Small intestine (tissue), 7 donors: ENCODE results near the gene CHST11. TPM values are rescaled to one million over a fixed set of nuclear protein-coding genes. Genes with fewer than 3 reads are reported as not detected.

Experiments used
- DNase-seq, 2 donors: peaks; one replicate each; pipeline versions ENCODE4 v3.0.0 to v3.0.0-alpha.2; 2013
- FAIRE-seq: peaks from 2 replicates; lab custom pipeline; 2012; peaks lifted over from hg19 to GRCh38; lab: Jason Lieb, UNC
- H3K27ac ChIP-seq, 3 donors: one replicate each; pipeline ENCODE4 v1.5.1; 2013; ENCODE audit warnings: low read length in 2 of 3, mild to moderate bottlenecking in 2 of 3, control low read depth in 1 of 3, inconsistent platforms in 1 of 3, low read depth in 1 of 3, moderate library complexity in 1 of 3
- H3K27me3 ChIP-seq, 3 donors: one replicate each; pipeline ENCODE4 v1.6.1; 2013; ENCODE audit warnings: low read length in 3 of 3, inconsistent platforms in 1 of 3; ENCODE audit not compliant: control insufficient read depth in 3 of 3, insufficient read depth in 3 of 3
- H3K36me3 ChIP-seq, 3 donors: one replicate each; pipeline ENCODE4 v1.6.1; 2013; ENCODE audit warnings: low read length in 3 of 3, inconsistent platforms in 1 of 3, low read depth in 1 of 3, mild to moderate bottlenecking in 1 of 3, moderate library complexity in 1 of 3; ENCODE audit not compliant: control insufficient read depth in 3 of 3, insufficient read depth in 2 of 3
- H3K4me1 ChIP-seq, 3 donors: one replicate each; pipeline ENCODE4 v1.6.1; 2013; ENCODE audit warnings: low read length in 2 of 3, inconsistent platforms in 1 of 3, low read depth in 1 of 3, mild to moderate bottlenecking in 1 of 3, moderate library complexity in 1 of 3; ENCODE audit not compliant: control insufficient read depth in 3 of 3, insufficient read depth in 2 of 3
- H3K4me3 ChIP-seq, 3 donors: one replicate each; pipeline ENCODE4 v1.5.1; 2013; ENCODE audit warnings: low read length in 3 of 3, control low read depth in 1 of 3, inconsistent platforms in 1 of 3, low read depth in 1 of 3, mild to moderate bottlenecking in 1 of 3, moderate library complexity in 1 of 3
- H3K9me3 ChIP-seq, 2 donors: one replicate each; pipeline ENCODE4 v1.6.1; 2013; ENCODE audit warnings: low read depth in 1 of 2, low read length in 1 of 2; ENCODE audit not compliant: control insufficient read depth in 2 of 2, insufficient read depth in 1 of 2
- WGBS, 3 donors: extraction: QIAGEN DNeasy Blood & Tissue Kit; methylation state at CpG; one replicate each; pipeline ENCODE4 v1.1.7; 2013; 5-methylcytosine and 5-hydroxymethylcytosine counted together
- polyA plus RNA-seq, 4 donors: library from polyadenylated mRNA; stranded (reverse) in 3 of 4; unstranded in 1 of 4; fragments of 200-250 nt in 3 of 4; fragments of 120-200 nt in 1 of 4; gene quantifications; one replicate each; pipeline versions ENCODE4 v1.2.1 to v1.2.3, GENCODE V29; 2013
- donor health status: healthy with polysubstance abuse.
- donor health status: control.
- donor health status: control.
- donor health status: Bipolar disorder and iron deficiency.
- donor health status: healthy.

The CHST11 gene
- polyA plus RNA-seq, 4 donors = 0.89 to 3.0 (median 2.0) TPM

GRCh38 chr12:104422441-104422840, 34.3 kb upstream of the CHST11 start:
- Histone ChIP-seq H3K27me3 (no peaks in the 10 kb centered on the region), H3K4me1 (no peaks in the 10 kb centered on the region), H3K4me3 (no peak overlapping the region), H3K36me3 (no peaks in the 10 kb centered on the region), H3K27ac (no peak overlapping the region), H3K9me3 (no peaks in the 10 kb centered on the region)
- WGBS, 3 donors = 69 to 76% (median 75%) methylated on average over 1 of the region's 1 CpG
- FAIRE-seq (no peak), DNase-seq (no peak)

- Histone ChIP-seq H3K4me3 (no peak overlapping the region), H3K36me3 (no peaks in the 10 kb centered on the region), H3K4me1 (no peaks in the 10 kb centered on the region), H3K27me3 (no peaks in the 10 kb centered on the region), H3K27ac (no peak overlapping the region), H3K9me3 (no peaks in the 10 kb centered on the region)
- 75 to 84% (median 76%) methylated on average over 3 of the region's 3 CpGs for WGBS, 3 donors
- FAIRE-seq = no peak
- no peak for DNase-seq
Measured at GRCh38 chr12:104423273-104423672, 33.5 kb upstream of the CHST11 start.

- no peak overlapping the region for H3K27ac ChIP-seq
- DNase-seq = no peak
Measured at GRCh38 chr12:104423809-104424208, 32.9 kb upstream of the CHST11 start.

GRCh38 chr12:104424955-104425354, 31.8 kb upstream of the CHST11 start:
- no peaks in the 10 kb centered on the region for H3K9me3 ChIP-seq
- FAIRE-seq (no peak), DNase-seq (no peak)
- 60 to 69% (median 65%) methylated on average over 1 of the region's 1 CpG for WGBS, 3 donors
- H3K4me1 ChIP-seq = no peaks in the 10 kb centered on the region
- no peaks in the 10 kb centered on the region for H3K36me3 ChIP-seq
- no peak overlapping the region for H3K27ac ChIP-seq
- H3K27me3 ChIP-seq = no peaks in the 10 kb centered on the region
- H3K4me3 ChIP-seq = no peak overlapping the region

More at GRCh38 chr12:104423809-104424208, 32.9 kb upstream of the CHST11 start:
- Histone ChIP-seq H3K4me3 (no peak overlapping the region), H3K36me3 (no peaks in the 10 kb centered on the region), H3K9me3 (no peaks in the 10 kb centered on the region), H3K27me3 (no peaks in the 10 kb centered on the region), H3K4me1 (no peaks in the 10 kb centered on the region)
- FAIRE-seq = no peak
- WGBS, 3 donors = 61 to 74% (median 64%) methylated on average over 5 of the region's 5 CpGs

DNA sequence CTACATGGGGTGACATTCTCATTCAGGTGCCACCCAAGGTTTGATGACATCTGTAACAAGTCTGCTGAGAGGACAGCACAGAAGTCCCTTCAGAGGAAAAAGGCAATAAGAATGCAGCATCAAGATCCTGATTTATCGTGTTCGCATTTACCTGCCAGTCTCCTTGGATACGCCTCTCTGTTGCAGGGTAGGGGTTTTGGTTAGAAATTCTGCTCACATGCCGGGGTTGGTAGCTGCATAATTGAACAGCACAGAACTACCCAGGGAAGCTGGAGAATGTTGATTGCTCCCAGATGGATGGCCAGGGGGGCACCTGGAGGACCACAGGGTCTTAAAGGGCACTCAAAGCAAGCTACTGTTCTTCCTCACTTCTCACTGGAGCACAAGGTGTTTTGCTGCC, 31.1 kb upstream of the CHST11 start:
- H3K4me3 ChIP-seq = no peak overlapping the region
- FAIRE-seq (no peak), DNase-seq (no peak)
- H3K27ac ChIP-seq = no peak overlapping the region
- H3K36me3 ChIP-seq = no peaks in the 10 kb centered on the region
- H3K9me3 ChIP-seq = no peaks in the 10 kb centered on the region
- no peaks in the 10 kb centered on the region for H3K27me3 ChIP-seq
- WGBS, 3 donors = 92 to 94% (median 94%) methylated on average over 4 of the region's 4 CpGs
- H3K4me1 ChIP-seq = no peaks in the 10 kb centered on the region

DNA sequence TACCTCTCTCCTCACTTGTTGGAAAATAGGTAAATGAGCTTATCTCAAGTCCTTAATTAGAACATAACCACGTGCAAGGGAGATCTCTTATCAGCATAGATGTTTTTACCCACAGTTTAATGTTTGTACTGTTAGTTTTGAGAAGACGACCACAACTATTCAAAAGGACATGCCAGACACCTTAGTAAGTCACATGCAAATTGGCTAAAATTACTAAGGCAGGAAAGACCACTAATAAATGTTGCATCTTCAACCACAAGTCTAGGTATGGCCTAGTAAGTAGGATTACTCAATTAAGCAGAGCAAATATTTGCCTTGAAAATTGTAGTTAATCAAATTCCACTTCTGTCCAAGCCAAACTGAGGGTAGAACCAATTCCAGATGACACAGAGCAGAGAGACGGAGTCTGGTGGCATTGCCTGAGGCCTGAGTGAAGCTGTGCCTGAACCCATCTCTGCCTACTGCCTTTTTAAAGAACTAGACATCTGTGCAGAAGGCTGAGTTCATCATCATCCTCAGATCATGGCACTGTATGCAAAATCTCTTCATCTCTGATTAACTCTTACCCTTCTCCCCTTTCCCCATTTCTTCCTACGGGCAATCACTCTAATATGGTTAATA, 29.7 kb upstream of the CHST11 start:
- DNase-seq (no peak), FAIRE-seq (no peak)
- H3K4me1 ChIP-seq = no peaks in the 10 kb centered on the region
- no peak overlapping the region for H3K4me3 ChIP-seq
- WGBS, 3 donors = 61 to 67% (median 63%) methylated on average over 4 of the region's 4 CpGs
- no peaks in the 10 kb centered on the region for H3K9me3 ChIP-seq
- H3K27ac ChIP-seq = no peak overlapping the region
- H3K36me3 ChIP-seq = no peaks in the 10 kb centered on the region
- H3K27me3 ChIP-seq = no peaks in the 10 kb centered on the region

- H3K27ac ChIP-seq = no peak overlapping the region
- H3K4me3 ChIP-seq = no peak overlapping the region
- DNase-seq (no peak), FAIRE-seq (no peak)
- H3K27me3 ChIP-seq = no peaks in the 10 kb centered on the region
- H3K36me3 ChIP-seq = no peaks in the 10 kb centered on the region
- no peaks in the 10 kb centered on the region for H3K9me3 ChIP-seq
- no peaks in the 10 kb centered on the region for H3K4me1 ChIP-seq
- 91 to 100% (median 97%) methylated on average over 1 of the region's 1 CpG for WGBS, 3 donors
Measured at GRCh38 chr12:104427547-104427938, 29.2 kb upstream of the CHST11 start.

GRCh38 chr12:104433061-104433460, 23.7 kb upstream of the CHST11 start:
- Histone ChIP-seq H3K27me3 (peaks cover 0 to 3% (median 2%) of the 10 kb centered on the region in 3 donors), H3K4me3 (no peak overlapping the region), H3K4me1 (no peaks in the 10 kb centered on the region), H3K9me3 (no peaks in the 10 kb centered on the region), H3K36me3 (no peaks in the 10 kb centered on the region), H3K27ac (no peak overlapping the region)
- DNase-seq = no peak
- WGBS, 3 donors = 93 to 97% (median 96%) methylated on average over 10 of the region's 10 CpGs
- FAIRE-seq = no peak

GRCh38 chr12:104434129-104434528, 22.6 kb upstream of the CHST11 start:
- Histone ChIP-seq H3K9me3 (no peaks in the 10 kb centered on the region), H3K4me3 (no peak overlapping the region), H3K36me3 (no peaks in the 10 kb centered on the region), H3K27ac (no peak overlapping the region), H3K4me1 (no peaks in the 10 kb centered on the region), H3K27me3 (peaks cover 0 to 3% (median 2%) of the 10 kb centered on the region in 3 donors)
- DNase-seq (no peak), FAIRE-seq (no peak)
- 89 to 93% (median 92%) methylated on average over 1 of the region's 1 CpG for WGBS, 3 donors
